ENCODE measurements around the gene SMAD3. TPM values are rescaled to one million over a fixed set of nuclear protein-coding genes. Genes with fewer than 3 reads are reported as not detected.
A peak's percentile ranks its signal among the peaks of the same experiment; 100 is the strongest.
"Not testable (repeated sequence)": the region's sequence is repeated elsewhere in the genome, so short reads cannot be mapped to it uniquely, and the experiment has no call there.

Gene SMAD3
- total RNA-seq, 1 donor from 2014 or later: 34.6 TPM

DNA sequence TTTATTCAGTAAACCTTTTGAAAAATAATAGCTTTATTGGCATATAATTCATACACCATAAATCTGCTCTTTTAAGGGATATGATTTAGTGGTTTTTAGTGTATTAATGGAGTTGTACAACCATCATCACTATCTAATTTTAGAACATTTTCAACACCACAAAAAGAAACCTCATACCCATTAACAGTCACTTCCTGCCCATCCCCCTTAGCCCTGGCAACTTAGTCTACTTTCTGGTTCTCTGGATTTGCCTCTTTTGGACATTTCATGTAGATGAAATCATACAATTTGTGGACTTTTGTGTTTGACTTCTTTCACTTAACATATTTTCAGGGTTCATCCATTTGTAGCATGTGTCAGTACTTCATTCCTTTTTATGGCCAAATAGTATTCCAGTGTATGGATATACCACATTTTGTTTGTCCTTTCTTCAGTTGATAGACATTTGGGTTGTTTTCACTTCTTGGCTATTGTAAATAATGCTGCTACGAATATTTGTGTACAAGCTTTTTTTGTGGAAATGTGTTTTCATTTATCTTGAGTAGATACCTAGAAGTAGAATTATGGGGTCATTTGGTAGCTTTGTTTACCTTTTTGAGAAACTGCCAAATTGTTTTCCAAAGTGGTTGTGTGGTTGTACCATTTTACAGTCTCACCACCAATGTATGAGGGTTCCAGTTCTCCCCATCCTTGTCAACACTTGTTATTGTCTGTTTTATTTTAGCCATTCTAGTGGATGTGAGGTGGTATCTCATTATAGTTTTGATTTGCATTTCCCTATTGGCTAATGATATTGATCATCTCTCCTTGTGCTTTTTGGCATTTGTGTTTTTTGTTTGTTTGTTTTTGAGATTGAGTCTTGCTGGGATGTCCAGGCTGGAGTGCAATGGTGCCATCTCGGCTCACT is 45.8 kb downstream of the SMAD3 start:
- DNase-seq: no peak

DNA sequence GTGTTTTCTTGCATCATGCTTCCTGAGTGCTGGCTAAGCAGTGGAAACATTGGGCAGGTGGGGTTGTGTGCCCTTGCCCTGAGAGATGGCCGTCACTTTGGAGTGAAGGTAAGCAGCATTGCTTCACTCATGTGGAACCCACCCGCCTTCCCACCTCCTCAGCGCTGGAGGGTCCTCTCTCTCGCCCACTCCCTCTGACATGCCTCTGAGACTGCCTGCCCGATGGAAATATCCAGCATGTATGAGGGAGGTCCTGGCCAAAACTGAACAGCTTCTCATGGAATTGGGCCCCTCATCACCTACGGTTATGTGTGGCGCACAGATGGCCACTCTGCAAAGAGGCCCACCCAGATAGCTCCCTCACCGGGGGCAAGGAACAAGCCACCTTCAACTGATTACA is 48.6 kb downstream of the SMAD3 start:
- no peak for DNase-seq

DNA sequence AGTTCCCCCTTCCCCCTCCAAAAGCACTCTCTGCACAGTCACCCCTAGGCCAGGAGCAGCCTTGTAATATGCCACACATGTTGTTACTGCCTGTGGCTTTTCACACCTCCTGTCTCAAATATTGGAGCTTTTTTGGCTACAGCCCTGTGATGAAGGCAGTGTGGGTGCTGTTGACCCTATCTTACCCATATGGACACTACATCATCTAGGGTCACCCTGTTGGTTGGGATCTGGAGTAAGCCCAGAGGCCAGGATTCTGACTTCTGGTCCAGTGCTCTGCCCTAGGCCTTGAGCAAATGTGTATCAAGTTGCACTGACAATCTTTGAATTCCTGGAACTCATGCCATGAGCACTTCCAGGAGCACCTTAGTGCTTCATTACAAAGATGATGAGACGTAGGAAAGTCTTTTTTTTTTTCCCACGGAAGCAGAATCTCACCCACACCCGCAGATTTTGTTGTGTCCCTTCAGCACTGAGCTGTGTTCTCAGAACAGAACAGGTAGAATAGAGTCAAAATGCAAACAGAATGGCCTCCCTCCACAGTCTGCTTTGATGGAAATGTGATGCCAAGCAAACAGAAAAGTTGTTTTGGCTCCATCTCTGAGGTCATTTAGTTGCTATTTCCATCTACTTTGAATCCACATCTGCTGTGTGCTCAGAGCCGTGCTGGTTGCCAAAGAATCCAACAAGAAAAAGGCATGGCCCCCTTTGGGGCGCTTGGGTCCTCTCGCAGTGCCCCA is 49.6 kb downstream of the SMAD3 start:
- DNase-seq: peak; percentile 73

DNA sequence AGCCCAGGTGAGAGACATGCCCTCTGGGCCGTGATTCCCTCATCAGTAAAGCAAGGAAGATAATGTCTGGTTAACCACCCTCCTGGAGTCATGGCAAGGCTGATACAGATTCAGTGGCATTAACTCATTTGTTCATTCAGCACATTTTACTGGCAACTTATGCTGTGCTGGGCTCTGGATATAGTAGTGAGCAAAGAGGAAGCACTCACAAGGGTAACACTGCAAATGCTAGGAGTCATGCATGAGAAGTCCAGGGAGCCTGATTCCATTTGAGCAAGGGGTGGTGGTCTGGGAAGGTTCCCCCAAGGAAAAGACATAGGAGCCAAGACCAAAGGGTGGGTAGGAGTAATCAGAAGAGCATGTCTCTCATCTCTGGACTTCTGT is 50.2 kb downstream of the SMAD3 start:
- DNase-seq: peak; percentile 61

DNA sequence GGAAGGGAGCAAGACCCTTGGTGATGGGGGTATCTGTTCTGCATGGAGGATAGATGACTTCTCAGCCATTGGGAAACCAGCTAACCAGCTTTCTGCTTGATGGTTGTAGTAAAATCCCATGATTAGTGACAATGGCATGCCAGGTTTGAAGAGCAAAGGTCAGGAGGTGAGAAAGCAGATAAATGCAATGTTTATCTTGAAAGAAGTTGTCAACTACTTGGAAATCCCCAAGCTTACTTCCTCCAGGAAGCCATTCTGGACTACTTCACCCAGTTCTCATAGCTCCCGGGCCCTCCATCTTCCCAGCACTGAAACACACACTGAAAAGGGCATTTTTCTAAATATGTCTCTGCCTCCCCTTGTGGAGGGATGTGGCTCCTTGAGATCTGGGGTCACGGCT is 51.3 kb downstream of the SMAD3 start:
- no peak for DNase-seq

DNA sequence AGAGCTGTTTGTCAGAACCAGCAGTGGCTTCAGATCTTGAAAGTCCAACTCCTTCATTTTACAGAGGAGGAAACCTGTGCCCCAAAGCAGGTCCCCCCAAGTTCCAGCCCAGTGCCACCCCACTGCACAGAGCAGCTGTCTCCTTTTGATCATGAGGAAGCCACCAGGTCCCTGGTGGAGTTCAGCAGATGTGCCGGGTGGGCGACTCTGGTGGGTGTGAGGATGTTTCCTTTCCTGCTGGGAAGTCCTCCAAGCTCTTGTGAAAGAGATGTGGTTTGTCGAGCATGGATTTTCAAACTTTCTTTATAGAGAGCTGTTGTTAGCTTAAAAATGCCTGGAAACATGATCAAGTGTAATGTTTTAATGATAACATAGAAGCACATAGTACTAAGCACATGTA is 52.0 kb downstream of the SMAD3 start:
- peak; percentile 74 for DNase-seq

DNA sequence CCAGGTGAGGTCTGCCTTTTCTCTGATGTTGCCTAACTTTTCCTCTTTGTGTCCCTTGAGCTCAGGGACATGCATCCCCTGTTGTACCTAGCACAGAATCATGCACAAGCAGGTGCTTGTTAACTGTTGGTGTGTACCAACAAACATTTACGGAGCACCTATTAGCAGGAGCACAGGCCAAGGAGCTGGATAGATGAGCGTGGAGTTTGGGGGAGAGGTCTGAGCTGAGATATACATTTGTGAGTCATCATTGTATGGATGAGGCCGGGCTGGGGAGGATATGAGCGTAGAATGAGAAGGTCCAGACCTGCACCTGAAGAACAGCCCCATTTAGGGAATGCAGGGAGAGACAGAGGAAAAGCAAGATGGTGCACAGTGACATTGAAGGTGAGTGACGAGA is 53.4 kb downstream of the SMAD3 start:
- no peak for DNase-seq

DNA sequence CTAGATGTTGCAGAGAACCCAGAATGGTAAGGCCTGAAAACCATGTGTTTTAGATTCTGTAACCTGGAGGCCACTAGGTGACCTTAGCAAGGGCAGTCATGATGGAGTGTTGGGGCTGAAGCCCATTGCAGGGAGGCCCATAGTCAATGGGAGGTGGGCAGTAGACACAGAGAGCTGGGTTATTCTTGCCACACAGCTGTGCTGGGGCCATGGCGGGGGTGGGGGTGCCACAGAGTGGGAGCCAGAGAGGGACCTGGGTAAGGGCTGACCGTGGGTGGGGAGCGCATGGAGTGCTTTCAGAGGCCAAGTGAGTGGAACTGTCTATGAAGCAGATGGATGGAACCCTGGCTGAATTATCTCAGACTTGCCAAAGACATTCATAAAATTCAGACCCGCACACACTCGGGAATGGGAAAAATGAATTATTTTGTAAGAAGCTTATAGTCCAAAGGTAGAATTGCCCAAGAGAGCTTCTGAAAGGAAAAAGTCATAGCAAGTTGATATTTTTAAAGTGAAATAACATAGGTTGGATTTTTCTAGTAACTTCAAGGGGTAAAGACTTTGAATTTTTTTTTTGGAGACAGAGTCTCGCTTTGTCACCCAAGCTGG is 53.9 kb downstream of the SMAD3 start:
- DNase-seq: no peak

DNA sequence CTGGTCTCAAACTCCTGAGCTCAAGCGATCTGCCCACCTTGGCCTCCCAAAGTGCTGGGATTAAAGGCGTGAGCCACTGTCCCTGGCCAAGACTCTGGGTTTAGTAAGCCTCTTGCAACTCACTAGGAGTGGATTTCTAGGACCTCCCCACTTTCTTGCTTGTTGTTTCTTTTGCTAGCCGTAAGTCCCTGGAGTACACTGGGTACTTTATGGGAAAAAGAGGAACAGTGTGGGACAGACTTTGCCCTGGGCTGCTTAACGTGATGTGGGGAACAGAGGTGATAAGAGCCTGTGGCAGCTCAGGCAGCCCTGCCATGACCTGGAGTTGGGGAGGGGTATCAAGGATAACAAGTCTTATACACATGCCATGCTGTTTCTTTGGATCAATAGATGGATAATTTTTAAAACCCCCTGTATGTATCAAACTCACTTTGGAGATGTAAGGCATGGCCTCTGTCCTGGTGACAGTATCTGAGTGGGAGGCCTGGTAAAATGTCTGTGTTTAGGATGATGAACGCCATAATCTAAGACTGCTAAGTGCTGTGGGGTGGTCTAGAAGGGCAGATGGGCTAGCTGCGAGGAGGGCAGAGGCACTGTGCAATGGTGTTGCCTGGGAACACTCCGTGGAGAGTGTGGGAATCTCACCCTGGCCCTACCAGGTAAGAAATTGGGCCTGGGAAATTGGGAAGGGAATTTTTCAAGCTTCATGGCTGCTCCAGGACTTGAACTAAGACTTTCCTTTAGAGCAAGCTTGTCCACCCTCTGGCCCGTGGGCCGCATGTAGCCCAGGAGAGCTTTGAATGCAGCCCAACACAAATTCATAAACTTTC is 54.8 kb downstream of the SMAD3 start:
- no peak for DNase-seq

DNA sequence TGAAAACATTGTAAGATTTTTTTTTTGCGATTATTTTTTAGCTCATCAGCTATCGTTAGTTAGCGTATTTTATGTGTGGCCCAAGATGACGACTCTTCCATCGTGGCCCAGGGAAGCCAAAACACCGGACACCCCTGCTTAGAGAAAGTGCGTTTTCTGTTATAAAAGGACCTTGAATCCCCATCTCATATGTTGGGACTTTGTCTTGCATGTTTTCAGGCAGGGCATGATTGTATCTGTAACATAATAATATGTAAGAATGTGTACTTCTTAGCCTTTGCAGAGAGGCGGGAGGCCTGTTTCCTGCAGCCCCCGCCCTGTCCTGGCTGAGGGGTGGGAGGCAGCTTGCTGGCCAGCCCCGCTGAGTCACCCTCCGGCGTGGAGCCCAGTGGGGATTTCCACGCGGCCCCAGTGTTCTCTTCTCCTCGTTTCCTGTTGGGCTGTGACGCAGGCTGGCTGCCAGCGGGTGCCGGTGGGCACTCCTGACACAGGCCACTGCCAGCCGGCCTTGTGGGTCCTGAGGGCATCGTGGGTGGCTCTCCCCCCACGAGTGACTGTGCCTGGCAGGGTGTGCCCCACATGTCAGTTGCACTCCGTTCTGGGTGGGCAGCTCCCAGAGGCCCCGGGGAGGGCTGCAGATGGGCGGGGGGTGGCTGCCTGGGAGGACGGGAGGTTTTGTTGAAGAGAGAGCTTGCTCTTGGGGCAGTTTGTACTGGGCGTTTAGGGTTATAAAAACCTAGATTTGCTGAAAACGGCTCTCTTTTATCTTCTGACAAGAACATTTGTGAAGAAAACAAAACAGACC is 55.6 kb downstream of the SMAD3 start:
- peak; percentile 68 for DNase-seq

DNA sequence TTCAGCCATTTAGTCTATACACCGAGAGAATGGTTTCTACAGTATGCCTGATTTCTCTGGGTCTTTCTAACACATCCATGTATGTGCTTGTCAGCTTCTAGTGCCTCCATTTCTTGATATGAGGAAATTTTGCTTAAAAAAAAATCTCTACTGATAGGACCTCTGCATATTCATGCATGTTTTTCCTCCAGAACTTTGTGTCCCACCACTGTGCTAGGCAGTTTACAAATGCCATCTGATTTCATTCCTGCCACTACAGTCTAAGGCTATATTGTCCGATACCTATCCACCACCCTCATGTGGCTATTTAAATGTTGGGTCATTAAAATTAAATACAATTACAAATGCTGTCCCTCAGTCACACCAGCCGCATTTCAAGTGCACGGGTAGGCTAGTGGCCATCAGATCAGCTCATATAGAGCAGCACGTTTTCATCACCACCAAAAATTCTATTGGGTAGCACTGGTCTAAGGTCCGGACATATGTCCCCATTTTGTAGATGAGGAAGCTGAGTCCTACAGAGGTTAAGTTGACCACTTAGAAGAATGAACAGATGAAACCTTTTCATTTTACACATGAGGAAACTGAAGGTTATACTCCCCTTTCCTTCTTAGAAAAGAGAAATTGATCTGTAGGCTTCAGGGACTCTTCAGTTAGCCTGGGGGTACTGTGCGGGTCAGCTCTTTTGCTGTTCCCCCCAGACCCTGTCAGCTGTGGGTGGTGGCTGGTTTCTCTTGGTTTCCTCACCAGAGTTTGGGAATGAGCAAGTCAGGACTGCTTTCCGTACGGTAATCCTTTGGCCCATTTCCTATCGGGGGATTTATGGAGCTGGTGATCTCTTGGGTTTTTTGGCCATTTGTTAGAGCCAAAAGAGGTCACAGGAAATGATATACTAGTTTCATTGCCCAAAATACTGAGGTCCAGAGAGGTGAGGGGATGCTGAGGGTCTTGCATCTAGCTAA is 56.5 kb downstream of the SMAD3 start:
- DNase-seq: no peak

DNA sequence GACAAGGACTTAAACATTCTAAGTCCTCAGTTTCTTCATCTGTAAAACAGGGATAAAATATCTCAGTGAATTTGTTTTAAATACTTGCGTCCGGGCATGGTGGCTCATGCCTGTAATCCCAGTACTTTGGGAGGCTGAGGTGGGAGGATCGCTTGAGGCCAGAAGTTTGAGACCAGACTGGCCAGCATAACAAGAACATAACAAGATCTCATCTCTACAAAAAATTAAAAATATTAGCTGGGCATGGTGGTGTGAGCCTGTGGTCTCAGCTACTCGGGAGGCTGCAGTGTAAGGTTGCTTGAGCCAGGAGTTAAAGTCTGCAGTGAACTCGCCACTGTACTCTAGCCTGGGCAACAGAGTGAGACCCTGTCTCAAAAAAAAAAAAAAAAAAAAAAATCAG is 57.4 kb downstream of the SMAD3 start:
- DNase-seq: not testable (repeated sequence)

DNA sequence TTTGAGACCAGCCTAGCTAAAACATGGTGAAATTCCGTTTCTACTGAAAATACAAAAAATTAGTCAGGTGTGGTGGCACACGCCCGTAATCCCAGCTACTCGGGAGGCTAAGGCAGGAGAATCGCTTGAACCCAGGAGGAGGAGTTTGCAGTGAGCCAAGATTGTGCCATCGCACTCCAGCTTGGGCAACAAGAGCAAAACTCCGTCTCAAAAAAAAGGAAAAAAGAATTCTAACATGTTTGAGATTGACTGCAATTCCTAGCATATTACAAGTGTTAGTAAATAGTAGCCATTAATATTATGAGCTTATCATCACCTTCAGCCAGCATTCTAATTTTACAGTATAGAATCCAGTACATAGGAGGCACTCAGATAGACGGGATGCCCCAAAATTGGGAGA is 57.9 kb downstream of the SMAD3 start:
- DNase-seq: not testable (repeated sequence)

DNA sequence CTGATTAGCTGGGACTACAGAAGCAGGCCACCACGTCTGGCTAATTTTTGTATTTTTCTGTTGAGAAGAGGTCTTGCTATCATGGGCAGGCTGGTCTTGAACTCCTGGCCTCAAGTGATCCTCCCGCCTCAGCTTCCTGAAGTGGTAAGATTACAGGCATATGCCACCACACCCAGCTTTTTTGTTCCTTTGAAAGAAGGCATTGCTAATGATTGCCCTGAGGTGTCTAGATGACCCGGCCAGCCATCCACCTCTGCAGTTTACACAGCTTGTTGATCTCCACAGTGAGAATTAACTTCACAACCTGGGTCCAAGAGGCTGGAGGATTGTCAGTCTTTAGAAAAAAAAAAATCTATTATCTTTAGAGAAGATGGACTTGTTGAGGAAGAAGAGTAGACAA is 58.7 kb downstream of the SMAD3 start:
- no peak for DNase-seq

DNA sequence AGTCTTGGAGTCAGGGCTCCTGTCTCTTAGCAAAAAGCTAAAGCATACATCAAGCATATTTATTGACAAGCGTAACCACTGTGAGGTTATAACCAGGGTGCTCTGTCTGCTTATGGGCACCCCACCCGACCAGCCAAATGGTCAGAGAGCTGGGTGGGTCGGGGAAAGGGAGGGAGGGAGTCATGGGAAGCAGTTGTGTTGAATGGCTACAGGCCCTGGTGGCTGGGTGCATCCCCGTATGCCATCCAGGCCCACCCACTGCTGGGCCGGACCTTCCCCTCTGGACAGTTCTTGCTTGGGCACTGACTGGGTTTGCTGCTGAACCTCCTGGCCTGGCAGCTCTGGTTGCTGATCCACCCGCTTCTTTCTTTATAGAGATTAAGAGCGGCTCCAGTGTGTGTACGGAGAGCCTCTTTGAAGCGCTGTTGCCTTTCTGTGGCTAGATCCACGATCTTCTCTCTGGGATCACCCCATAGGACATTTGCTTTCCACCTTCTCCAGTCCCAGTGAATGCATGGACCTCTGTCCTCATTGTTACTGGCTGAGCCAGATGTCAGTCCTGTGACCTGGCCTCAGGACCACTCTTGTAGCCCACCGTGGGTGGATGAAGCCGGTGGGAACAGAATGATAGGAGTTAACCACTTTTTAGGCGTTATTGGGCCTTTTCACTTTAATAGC is 59.6 kb downstream of the SMAD3 start:
- no peak for DNase-seq

DNA sequence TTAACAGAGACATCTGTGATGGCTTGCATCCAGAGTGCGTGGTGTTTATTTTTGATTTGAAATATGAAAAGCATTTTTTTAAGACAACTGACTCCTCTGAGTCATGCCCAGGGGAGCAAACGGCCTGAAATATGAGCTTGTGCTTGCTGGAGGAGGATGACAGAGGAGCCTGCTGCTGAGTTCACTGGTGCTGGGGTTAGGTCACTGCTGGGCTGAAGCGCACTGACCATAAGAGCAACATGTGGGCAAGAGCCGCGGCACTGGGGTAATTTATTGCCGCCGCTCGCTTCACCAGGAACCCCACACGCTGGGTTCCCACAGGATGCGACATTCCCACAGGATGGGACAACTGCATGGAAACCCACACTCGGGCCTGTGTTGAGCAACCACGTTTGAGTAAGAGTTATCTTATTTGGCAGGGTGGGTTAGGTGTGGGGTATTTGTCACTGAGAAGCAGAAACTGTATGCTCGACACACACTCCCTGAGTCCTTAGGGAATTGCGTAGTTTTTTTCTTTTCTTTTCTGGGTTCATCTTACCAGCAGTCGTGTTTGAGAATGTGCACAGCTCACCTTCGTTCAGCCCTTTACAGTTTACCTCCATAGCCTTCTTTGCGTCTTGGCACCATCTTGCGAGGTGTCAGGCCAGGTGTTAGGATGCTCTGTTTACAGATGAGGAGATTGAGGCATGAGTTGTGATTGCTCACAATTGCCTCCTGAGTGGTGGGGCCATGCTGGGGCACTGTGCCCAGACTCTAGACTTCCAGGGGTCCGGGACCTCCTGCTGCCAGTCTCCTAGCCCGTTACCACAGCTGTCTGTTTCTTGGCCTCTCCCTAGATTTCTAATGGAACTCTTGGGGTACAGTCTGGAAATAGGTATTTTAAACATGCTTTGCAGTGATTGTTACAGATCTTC is 60.4 kb downstream of the SMAD3 start:
- DNase-seq: peak; percentile 94

DNA sequence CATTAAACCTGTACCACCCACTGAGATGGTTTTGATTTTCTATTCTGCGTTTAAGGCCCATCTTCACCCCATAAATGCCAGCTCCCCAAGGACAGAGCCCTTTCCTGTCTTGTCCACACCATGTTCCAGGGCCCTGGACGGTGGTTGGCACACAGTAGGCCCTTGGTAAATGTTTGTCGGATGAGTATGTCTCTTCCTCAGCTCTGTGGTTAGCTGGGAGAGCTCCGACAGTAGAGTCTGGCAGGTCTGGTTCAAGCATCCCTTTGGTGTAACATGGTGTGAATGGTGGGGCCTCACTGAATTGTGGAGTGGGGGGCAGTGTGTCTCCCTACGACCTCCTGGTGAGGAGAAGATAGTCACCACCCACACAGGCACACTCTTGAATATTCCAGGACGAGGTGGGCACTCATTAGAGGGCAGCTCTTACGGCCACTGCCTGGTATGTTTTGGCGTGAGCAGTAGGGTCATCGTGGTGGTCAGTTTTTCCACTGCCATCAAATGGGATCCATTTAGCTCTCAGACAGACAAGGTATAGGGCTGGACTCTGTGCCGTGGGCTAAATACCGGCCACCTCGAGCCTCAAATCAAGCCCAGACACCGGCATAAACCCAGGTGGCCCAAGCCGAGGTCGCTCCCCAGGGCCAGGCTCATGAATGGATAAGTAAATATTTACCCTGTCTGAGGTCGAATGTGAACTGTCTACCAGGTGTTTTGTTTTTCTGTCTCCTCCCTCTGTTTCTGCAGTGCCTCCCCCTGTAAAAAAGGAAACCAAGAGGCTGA is 61.3 kb downstream of the SMAD3 start:
- DNase-seq: no peak

DNA sequence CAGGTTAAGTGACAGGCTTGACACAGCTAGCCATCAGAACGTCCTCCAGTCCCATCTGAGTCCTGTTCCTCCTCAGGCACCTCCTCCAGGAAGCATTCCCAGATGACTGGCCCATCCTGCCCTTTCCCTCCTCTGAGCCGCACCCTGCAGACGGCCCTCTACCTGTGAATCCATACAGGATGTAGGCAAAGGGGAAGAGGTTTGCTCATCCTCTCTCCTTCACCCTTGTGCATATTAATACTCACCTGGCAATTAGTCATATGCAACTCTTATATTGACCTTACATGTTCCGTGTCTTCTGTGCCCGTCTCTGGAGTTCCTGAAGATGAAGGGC is 61.9 kb downstream of the SMAD3 start:
- no peak for DNase-seq
